ENCODE data around the gene BTG1.

BTG1 gene

DNA sequence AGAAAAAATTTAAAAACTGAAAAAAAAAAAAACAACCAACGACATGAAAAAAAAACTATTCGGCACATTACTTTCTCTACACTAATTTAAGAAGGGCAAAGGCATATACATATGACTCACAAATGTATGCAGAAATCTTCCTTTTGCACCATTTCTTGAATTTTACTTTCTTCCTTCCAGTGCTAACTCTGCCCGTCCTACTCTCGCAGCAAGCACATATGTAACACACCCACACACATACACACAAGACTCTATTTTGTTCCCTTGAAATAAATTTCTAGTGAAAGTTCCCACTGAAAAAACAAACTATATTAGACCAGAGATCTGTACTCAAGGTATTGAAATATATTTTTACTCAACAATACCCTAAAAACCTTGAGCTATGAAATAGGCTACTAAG, 14.6 kb downstream of the BTG1 start:
- DNase-seq: no peak

- no peak for DNase-seq
Measured at GRCh38 chr12:92129609-92130008, 16.0 kb downstream of the BTG1 start.

DNA sequence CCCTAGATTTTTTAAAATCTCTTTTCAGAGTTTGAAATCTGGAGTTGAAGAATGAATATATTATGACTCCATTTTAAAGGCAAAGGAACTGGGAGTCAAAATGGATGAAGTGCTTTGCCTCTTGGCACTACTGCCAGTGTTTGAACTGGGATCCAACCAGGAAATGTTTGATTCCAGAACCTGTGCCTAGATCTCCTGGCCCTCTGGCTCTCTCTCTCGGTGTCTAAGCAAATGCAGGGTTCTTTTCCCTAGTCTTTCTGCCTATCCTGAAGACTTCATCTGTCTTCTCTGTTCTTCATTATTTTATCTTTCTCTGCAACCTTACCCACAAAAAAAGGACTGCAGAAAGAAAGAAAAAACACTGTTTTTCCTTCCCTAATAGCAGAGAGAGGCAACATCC, 17.0 kb downstream of the BTG1 start:
- DNase-seq: no peak

DNA sequence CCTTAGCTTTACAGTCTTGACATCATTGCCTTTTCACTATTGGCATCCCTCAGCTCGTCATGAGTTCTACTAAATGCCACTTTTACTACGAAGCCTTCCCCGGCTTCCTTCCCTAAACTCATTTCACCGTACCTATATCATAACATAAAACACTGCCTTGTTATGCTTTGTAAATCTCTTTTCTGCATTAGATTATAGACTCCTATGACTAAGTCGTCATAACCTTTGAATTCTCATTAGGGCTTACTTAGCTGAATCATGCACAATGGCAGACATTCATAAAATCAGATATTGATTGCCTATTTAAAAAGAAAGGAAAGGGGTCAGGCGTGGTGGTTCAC, 21.0 kb downstream of the BTG1 start:
- no peak for DNase-seq

DNA sequence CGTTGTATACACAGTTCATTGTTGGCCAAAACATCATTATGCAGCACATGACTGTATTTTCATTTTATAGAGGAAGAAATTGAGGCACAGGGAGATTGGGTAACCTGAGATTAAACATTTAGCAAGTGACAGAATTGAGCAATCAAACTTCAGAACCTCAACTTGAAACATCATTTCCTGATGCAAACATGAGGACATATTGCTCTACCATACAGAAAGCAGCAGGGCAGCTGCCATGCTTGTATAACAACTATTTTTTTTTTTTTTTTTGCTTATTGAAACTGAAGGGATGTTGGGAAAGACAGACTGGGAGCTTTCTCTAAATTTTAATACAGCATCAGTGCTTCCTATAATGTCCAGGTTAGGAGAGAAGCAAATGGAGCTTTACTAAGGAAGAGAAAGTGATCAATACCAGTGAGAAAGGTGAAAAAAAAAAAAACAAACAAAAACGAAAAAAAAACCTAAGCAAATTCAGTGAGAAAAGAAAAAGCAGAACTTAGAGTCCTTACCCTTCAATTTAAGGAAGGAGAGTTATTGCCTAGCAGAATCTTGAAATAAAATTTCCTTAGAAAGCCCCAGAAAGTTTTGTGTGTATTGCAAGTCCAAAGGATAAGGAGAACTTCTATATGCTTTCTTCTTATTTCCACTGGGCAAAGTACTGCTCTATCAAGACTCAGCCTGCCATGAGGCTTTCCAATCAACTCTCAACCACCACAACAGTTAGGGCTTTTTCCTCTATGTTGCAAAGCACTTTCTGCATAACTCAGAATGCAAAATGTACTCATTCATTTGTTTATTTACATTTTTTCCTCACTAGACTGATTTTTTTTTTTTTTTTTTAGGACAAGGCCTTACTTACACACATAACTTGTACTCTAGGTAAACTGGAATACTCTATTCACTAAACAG, 21.6 kb downstream of the BTG1 start:
- no peak for DNase-seq

DNA sequence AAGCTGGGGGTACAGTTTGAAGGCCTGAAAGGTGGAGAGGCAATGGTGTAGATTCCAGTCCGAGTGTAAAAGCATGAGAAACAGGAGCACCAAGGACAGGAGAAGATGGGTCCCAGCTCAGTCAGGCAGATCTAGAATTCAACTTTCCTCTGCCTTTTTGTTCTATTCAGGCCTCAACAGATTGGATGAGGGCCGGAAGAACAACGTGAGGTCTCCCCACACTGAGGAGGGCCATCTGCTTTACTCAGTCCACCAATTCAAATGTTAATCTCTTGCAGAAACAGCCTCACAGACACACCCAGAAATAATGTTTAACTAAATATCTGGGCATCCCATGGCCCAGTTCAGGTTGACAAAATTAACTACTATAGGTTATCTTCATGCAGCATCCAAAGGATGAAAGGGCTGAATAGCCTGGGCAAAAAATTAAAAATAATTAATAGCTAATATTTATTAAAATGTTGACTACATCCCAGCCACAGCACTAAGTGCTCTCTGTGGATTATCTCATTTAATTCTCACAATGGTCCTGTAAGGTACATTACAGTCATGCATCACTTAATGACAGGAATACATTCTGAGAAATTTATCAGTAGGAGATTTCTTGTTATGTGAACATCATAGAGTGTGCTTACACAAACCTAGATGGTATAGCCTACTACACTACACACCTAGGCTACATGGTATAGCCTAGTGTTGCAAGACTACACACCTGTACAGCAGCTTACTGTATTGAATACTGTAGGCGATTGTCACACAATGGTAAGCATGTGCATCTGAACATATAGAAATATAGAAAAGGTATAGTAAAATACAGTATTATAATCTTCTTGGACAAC, 22.5 kb downstream of the BTG1 start:
- no peak for DNase-seq

- no peak for DNase-seq
Measured at GRCh38 chr12:92121826-92122225, 23.8 kb downstream of the BTG1 start.

- no peak for DNase-seq
Measured at GRCh38 chr12:92118826-92119536, 26.7 kb downstream of the BTG1 start.

DNA sequence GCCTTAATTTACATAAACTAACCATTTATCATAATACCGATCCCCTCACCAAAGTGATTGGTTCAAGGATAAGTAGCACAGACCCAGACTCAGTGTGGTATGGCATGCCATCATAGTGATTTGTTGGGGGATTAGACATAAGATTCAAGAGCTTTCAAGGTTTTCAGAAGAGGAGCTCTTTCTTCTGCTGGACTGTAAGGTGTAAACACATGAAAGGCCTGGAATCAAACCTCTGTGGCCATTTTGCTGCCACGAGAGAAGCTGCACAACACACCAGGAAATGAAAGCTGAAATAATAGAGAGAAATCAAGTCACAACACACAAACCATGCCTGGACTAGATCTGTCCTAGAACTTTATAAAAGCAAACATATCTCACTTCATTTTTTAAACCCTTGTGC, 30.8 kb downstream of the BTG1 start:
- no peak for DNase-seq

GRCh38 chr12:92111256-92111655, 34.4 kb downstream of the BTG1 start:
- no peak for DNase-seq

DNA sequence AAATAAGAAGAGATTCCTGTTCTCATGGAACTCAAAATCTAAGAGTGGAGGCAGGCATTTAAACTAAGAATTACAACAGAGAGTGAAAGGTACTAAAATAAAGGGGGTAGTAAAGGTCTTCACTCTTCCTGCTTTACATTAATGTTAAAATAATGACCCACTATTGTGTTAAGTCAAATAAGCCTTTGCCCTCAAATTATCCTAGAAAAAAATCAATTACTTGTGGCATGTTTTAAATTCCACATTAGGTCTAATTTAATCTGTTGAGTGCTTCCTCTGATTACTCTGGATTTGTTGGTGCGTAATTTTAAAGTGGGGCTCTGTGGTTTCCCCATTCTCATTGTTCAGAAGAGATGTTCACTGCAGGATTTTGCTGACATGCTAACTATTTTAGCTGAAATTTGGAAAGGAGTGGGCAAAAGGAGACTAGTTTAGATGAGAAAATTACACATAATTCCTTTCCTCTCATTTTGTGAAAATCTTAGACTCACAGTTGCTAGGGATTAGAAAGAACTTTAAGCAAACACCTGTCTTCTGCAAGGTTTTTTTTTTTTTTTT, 35.5 kb downstream of the BTG1 start:
- DNase-seq: no peak

DNA sequence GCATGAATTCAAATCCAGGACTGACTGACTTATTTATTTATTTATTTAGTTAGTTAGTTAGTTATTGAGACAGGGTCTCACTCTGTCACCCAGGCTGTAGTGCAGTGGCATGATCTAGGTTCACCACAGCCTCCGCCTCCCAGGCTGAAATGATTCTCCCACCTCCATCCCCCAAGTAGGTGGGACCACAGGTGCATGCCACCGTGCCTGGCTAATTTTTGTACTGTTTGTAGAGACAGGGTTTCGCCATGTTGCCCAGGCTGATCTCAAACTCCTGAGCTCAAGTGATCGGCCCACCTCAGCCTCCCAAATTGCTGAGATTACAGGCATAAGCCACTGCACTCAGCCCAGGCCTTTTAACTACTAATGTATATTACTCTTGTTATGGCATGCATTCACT, 36.0 kb downstream of the BTG1 start:
- DNase-seq: no peak

- no peak for DNase-seq
Measured at GRCh38 chr12:92108651-92109050, 37.0 kb downstream of the BTG1 start.

DNA sequence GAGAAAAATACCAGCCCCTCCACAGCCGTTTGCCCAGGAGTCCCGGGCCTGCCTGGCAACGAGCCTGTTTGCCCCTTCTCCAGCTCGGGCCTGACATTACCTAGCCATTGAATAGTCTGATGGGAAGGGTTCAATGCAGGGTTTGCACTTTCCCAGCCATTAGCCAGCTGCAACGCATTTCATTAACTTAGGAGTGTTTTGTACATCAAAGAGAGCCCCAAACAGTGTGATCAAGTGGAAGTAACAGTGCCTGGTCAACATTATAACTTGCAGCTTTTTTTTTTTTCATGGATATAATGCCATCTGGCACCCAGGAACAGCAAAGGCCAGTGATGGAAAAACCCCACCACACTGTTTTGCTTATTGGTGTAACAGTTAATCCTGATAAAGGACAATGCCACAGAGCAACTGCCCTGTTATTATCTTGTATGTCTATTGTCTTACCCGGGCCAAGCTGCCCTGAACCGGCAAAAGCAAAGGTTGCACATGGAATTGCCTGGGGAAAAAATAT, 38.0 kb downstream of the BTG1 start:
- no peak for DNase-seq

GRCh38 chr12:92107094-92107493, 38.6 kb downstream of the BTG1 start:
- DNase-seq: no peak

- no peak for DNase-seq
Measured at GRCh38 chr12:92105676-92106075, 40.0 kb downstream of the BTG1 start.

GRCh38 chr12:92105110-92105509, 40.5 kb downstream of the BTG1 start:
- no peak for DNase-seq

DNA sequence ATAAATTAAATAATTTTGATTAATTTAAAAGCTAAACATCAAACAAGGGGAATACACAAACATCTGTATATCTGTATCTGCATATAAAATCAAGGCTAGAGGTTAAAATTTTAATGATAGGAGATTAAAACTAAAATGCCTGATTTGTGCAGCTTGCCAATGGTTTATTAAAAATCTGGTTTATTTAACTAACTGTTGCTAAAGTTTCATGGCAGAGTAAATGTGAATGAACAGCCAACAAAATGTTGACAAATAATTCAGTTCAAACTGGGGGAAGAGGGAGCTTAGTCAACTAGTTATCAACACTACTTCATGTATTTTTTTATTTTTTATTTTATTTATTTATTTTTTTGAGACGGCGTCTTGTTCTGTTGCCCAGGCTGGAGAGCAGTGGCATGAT, 43.0 kb downstream of the BTG1 start:
- DNase-seq: no peak

DNA sequence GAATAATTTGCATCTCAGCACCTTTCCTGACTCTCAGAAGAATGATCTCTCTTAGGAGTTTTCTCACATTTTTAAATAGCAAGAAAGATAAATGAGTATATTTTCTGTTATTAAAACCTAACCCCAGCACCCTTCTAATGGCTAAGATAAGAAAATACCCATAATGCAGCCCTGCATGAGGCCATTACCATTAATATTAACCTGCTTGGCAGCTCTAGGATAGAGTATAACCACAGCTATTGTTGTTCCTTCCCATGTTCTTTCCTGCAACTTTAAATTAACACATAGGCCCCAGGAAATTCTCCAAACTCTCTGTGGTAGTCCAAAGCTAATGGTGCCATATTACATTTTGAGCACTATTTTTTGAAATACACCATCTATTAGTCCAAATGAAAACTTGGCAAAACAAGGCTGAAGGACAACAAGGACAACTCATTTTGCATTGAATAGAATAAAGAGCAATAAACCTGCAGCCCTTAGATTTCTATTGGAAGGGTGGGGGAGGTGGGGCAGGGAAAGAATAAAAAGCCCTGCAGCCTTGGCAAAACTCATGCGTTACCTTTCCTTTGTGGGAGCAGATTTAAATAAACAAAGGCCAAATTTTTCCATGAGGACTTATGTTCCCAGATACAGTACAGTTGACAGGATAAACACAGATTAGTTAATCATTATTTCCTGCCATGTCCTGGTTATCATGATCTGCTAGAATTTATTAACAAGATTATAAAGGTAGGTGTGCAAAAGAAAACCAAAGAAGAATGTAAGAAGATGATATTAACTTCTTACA, 46.9 kb downstream of the BTG1 start:
- DNase-seq: no peak

DNA sequence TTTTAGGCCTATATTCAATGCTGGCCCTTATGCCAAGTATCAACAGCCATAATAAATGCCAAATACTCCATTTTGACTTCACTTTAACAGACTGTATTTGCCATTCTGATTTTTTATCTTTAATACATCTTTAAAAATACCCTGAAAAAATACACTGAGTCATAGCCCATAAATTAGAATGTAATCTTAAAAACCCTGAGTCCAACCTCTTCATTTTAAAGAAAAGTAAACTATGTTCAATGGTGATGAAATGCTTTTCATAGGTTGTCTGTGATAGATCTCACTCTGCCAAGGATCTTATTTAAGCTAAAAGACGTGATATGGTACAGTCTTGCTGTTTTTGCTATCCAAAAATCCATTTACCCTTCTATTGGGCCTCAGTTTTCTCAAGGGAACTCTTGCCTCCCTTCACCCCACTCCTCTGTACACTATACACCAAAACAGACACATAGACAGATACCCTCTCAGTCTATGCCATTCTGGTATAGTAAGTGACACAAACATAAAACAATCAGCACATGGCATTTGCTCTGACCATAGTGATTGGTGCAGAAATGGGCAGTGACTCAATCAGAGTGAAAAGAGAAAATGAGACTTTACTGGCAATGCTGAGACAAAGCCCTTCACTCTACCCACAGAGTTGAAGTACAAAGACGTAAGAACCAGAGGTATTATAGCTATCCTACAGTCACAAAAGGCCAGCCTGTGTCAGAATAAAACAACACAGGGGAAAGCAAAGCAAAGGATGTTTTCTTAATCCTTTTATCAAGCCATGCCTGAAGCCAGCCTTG, 49.1 kb downstream of the BTG1 start:
- peak; percentile 19 for DNase-seq

DNA sequence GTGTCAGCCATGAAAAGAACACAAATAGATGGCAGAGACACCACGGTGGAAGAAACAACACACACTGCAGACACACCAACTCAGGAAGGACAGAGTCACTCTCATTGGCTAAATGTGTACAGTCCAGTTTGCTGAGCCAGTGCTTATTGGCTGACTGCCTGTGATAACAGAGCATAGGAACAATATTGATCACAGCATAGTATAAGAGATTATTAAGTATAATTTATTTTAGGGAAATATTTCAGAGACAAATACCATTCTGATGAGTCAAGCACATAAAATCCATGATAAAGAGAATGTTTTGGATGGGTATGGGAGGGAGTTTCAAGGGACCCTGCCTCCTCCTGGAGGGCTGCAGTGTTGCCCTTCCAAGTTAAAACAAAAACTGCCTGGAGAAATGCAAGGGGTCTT, 50.9 kb downstream of the BTG1 start:
- DNase-seq: no peak
